GM18858 (cell line): ENCODE measurements around the gene DZIP3.
"Not testable (repeated sequence)": the region's sequence is repeated elsewhere in the genome, so short reads cannot be mapped to it uniquely, and the experiment has no call there.

Experiments used
- ATAC-seq: cut with Tn5 transposase; IDR thresholded peaks from one replicate; pipeline ENCODE4 v1.9.1; 2021; ENCODE audit not compliant: unreplicated experiment

The DZIP3 gene

DNA sequence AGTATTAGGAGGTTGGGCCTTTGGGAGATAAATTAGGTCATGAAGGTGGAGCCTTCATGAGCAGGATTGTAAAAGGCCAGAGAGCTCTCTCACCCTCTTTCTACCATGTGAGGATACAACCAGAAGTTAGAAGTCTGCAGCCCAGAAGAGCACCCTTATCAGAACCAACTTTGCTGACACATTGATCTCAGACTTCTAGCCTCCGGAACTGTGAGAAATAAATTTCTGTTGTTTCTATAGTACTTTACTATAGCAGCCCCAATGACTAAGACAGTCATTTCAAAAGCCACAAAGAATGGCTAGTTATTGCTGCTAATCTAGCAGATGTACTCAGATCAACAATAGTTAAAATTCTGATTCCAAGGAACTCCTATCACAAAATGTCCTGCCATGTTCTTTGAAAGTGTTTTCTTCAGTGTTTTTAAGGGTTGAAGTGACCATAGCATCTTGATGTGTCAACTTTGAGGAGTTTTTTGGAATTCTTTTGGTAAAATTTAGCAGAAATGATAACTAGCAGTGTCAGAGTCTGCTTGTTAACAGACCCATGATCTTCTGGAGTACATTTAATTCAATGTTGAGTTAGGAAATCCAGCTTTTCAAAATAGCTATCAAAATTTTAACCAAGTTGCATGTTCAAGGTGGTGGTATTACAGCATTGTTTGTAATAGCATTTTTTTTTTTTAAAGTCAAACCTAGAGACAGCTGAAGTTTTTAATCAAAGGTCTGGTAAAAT is 10.3 kb downstream of the DZIP3 start:
- ATAC-seq: peak; percentile 31

DNA sequence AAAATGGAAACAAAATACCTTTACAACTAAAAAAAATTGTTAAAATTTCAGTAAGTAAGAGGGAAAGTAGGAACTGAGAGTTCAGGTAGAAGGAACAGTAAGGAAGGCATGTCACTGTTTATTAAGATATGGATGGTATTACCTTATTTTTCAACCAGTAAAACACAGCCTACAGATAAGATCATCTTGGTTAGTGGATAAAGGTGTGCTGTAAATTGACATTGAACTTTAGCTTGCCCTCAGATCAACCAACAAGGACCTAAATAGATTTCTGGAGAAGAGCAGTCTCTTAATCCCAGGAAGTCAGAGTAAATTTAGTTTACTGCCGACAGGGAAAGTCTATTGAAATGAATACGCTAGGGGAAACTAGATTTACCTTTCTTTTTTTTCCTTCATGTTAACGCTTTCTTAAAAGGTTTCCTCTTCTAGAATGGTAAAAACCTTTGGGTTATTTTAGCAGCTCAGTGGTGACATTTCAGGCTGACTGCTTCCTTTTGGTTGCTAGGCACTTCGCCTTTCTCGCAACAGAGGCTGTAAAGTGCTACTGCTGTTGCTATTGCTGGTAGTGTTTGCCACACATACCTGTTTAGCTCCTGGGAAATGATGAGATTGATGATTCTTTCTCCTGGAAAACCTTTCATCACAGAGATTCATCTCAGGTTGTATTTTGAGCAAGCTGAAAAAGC is 12.9 kb downstream of the DZIP3 start:
- ATAC-seq: peak; percentile 69

DNA sequence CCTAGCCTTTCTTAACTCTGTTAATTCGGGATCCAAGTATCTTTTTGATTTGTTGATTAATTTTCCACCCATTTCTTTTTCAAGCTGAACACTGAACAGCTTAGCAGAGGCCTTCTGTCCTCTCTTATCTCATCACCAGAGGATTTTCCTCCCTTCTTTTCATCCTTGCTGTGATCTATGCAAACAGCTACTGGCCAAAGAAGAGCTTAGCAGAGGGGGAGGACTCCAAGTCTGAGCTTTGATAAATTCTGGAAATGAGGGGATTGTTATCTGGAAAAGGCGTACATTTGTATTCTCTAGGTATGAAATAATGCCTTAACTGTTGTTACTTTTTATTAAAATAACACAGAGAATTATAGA is 13.4 kb downstream of the DZIP3 start:
- no peak for ATAC-seq

DNA sequence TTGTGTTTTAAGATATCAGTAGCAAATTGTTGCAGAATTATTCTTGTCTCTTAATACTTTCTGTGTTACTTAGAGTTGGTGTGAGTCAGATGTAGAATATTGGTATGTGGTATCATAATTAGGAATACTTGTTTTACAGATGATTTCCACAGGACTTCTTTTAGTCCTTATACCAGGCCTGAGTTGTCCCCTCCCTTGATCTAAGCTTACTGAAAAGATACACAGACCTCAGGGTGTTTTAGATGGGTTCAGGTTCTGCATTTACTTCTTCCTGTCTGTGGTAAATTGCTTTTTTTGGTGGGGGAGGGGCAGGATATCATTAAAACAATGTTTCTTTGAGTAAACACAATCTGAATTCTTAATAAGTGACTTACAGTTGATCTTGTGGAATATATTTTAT is 14.2 kb downstream of the DZIP3 start:
- ATAC-seq: no peak

DNA sequence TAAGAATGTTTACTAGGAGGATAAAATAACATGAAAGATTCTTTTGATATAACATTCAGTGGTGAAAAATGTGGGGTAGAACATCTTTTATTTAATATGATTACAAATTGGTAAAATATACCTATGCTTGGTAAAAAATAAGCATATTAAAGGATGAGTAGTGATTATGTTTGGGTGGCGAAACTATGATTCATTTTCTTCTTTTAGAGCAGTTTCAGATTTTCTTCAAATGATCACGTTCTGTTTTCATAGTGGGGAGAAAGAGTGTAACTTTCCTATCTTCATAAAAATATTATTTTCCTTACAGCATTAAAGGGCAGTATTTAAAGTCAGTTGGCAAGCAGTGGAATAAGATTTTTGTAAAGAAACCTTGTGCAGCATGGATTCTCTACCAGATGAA is 15.5 kb downstream of the DZIP3 start:
- no peak for ATAC-seq

DNA sequence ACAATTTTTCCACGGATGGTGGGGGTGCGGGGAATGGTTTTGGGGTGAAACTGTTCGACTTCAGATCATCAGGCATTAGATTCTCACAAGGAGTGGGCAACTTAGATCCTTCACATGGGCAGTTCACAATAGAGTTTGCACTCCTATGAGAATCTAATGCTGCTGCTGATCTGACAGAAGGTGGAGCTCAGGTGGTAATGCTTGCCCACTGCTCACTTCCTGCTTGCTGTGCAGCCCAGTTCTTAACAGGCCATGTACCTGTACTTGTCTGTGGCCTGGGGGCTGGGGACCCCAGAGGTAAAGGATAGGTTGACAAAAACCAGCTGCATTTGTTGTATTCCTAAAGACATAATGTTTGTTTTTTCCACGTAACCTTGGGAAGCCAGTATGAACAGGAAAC is 16.0 kb downstream of the DZIP3 start:
- ATAC-seq: no peak

DNA sequence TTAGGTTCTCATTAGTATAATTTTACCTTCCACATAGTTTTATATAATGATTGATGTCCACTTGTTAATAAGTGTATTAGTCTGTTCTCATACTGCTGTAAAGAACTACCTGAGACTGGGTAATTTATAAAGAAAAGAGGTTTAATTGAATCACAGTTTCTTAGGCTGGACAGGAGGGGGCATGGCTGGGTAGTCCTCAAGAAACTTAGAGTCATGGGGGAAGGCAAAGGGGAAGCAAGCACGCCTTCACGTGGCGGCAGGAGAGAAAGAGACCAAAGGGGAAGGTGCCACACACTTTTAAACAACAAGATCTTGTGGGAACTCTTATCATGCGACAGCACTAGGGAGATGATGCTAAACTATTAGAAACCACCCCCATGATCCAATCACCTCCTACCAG is 19.2 kb downstream of the DZIP3 start:
- ATAC-seq: no peak

DNA sequence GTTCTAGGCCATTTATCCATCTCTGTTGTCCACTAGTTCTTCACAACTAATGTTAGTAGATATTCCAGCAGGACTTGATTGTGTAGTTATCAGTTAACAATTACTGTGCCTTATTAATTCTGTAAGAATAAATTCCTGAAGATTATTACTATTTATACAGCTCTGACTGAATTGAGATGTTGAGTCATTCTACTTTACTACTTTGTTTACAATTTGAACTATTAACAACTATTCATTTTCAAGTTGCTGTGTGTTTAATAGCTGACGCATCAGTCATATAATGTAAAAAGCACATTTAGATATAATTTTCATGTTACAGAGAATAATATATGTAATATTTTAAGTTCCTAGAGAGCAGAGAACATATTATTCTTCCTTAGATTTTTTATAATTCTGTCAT is 21.1 kb downstream of the DZIP3 start:
- ATAC-seq: no peak

DNA sequence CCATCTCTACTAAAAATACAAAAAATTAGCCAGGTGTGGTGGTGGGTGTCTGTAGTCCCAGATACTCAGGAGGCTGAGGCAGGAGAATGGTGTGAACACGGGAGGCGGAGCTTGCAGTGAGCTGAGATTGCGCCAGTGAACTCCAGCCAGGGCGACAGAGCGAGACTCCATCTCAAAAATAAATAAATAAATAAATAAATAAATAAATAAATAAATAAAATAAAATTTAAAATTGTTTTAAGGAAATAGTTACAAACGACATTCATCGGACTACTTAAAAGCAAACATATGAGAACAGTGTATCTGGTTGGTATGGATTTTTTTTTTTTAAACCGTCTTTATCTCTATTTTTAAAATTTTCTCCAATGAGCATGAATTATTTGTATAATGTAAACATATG is 26.6 kb downstream of the DZIP3 start:
- ATAC-seq: not testable (repeated sequence)

DNA sequence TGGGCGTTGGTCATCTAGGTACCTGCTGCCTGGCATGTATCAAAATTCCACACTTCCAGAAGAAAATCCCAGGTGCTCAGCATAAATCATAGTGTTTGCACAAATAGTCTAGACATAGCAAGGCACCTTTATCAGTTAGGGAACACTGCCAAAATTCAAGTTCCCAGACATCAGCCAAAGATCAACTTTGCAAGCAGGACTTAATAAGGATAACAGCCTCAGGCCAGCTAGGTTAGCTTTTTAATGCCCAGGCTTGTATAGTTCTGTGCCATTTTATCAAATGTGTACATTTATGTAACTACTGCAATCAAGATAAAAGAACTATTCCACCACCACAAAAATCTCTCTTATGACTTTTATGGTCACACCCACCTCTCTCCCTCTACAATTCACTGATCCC is 30.7 kb downstream of the DZIP3 start:
- no peak for ATAC-seq

DNA sequence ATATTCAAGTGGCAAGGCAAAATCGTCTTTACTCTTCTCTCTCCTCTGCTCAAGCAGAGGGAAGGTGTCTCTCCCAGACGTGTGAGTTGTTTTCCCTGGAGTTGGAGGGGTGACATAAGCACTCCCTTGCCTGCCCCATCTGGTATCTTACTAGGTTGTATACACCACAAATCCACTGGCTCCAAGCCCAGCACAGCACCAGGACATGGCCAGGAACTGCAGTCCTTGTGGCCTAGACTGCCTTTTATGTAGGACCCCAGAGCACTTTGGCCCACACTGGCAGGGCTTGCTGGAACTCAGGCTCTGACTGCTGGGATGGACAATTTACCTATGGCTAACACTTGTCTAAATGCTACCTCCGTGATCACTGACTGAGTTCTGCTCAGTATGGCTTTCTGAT is 34.0 kb downstream of the DZIP3 start:
- no peak for ATAC-seq

DNA sequence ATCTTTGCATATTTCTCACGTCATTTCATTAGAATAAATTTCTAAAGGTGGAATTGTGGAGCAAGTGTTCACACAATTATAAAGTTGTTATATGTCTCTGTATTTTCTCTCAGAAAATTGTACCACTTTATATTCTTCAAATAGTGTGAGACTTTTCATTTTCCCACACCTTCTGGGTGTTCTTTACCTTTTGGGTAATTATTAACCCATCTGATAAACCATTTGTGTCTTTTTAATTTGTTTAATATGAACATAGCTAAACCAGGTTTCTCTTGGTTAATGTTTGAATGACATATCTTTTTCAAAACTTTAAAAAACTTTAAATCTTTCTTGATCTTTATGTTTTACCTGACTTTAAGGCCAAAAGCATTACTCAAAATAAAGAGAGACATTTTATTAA is 40.5 kb downstream of the DZIP3 start:
- ATAC-seq: no peak

DNA sequence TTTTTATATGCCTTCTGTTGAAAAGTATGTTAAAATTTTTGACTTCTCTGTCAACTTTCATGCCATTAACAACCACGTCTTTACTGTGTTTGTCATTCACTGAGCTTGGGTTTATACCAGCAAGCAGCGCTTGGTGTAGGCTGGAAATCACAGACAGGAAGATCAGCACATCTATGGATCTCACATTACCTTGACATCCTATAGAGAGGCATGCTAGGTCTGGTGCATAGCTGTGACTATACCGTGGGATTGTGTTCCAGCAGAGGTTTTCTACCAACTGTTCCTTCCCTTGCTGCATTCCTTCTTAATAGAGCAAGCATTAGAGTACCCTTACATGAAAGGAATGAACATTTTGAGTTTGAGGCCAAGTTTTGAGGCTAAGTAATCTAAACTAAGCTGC is 53.0 kb downstream of the DZIP3 start:
- ATAC-seq: no peak

DNA sequence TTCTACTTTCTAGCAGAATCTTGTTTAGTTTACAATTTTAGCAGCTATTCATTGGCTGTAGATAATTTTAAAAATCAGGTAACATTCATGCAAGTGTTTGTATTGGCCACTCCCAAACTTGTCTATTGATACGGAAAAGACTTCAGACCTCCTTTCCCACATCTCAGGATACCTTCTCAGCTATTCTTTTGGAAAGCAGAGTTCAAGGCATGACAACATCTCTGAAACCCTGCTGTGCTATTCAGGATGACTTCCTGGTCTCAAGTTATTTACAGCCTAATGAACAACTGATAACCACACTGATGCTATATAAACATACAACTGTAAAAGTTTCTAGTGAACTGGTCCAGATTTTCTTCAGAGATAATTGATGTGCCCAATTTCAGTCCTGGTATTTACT is 55.8 kb downstream of the DZIP3 start:
- no peak for ATAC-seq

DNA sequence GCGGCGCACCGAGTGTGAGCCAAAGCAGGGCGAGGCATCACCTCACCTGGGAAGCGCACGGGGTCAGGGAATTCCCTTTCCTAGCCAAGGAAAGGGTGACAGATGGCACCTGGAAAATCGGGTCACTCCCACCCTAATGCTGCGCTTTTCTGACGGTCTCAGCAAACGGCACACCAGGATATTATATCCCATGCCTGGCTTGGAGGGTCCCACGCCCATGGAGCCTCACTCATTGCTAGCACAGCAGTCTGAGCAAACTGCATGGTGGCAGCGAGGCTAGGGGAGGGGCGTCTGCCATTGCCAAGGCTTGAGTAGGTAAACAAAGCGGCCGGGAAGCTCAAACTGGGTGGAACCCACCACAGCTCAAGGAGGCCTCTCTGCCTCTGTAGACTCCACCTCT is 66.1 kb downstream of the DZIP3 start:
- not testable (repeated sequence) for ATAC-seq

DNA sequence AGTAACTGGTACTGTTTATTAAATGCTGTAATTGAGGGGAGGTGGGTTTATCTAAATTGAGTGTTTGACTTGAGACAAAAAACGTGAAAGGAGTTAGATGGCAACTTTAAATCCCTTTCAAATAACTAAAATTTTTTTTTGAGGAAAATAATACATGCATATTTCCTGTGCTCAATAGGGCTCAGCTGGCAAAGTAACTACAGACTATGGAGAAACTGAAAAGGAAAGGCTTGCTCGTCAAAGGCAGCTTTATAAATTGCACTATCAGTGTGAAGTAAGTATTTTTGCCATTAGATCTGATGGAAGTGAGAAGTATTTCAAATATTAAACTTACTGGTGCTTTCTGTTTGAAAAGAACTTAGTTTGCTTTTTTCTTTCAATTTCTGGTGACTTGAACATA is 72.2 kb downstream of the DZIP3 start:
- ATAC-seq: no peak

DNA sequence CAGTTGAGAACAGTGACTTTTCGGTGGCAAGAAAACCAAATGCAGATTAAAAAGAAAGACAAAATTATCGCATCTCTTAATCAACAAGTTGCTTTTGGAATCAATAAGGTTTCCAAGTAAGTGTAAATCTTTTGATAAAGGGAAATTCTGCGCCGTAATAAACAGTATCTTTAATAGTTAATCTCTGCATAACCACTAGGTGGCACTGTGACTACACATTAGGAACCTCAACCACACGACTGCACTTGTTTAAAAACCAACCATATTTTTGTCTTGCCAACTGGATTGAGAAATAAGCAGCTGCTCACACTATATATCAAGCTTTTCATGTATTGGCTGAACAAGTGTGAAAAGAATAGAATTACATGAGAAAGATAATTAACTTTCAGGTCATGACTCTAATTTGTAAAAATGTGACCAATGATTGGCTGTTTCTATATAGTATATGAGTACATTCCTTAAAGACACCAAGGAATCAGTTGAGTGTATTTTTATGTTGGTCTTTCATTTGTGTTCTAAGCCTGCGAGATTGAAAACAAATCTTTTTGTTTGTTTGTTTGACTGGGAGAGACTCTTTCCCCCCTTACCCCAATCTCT is 72.7 kb downstream of the DZIP3 start:
- peak; percentile 89 for ATAC-seq

DNA sequence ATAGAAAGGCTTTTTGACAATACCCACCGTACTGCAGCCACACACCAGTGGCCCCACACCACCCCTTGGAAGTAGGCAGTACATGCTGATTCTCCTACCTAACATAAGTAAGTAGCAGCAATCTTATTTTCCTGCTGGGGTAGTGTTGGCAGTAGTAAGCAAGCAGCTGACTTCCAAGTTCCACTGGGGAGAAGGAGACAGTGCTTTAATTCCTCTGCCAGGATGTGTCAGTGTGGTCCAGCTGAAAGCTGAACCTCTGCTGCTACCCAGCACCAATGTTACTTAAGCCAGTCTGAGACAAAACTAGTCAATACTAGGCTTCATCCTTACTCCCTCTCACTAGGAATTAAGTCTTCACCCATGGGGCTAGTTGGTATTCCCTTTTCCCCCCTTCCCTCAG is 74.7 kb downstream of the DZIP3 start:
- no peak for ATAC-seq

DNA sequence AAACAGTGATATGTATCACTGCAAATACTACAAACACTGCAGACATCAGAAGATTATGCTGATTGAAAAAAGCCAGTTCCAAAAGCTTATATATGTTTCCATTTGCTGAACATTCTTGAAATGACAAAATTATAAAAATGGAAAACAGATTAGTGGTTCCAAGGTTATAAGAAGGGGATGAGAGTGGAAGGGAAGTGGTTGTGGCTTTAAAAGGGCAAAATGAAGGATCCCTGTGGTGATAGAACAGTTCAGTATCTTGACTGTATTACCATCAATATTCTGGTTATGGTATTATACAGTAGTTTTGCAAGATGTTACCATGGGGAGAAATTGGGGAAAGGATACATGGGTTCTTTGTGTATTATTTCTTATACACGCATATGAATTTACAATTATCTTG is 77.8 kb downstream of the DZIP3 start:
- no peak for ATAC-seq

DNA sequence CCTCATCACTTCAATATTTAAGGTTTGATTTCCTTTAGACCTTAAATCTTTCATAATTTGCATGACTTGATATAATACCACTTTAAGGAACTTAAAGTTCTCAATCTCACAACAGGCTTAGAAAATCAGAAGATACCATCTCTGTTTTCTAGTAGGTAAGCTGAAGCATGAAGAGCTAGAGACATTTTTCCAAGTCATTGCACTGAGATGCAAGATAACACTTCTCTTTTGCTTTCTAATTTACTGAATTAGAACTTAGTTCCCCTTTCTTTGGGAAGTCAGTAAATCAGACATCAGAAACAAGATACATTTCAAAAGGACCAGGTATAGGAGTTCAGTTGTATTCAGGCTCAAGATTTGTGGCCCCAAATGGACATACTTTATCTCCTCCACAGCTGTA is 79.7 kb downstream of the DZIP3 start:
- ATAC-seq: peak; percentile 53

DNA sequence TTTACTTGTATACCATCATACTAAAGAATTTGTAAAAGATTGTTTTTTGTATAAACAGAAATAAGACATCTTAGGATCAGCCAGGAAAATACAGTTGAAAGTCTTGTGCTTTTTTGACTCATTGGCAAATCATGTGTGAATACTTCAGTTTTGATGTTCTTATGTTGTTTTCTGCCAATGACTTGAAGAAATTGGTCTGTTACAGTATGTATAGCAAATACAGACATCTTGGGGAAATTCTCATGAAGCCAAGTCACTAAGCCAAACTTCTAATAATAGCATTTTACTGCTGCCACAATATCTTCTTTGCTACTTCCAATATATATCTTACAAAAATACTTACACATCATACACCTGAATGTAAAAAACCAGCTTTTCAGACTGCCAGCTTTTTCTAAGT is 83.2 kb downstream of the DZIP3 start:
- no peak for ATAC-seq

DNA sequence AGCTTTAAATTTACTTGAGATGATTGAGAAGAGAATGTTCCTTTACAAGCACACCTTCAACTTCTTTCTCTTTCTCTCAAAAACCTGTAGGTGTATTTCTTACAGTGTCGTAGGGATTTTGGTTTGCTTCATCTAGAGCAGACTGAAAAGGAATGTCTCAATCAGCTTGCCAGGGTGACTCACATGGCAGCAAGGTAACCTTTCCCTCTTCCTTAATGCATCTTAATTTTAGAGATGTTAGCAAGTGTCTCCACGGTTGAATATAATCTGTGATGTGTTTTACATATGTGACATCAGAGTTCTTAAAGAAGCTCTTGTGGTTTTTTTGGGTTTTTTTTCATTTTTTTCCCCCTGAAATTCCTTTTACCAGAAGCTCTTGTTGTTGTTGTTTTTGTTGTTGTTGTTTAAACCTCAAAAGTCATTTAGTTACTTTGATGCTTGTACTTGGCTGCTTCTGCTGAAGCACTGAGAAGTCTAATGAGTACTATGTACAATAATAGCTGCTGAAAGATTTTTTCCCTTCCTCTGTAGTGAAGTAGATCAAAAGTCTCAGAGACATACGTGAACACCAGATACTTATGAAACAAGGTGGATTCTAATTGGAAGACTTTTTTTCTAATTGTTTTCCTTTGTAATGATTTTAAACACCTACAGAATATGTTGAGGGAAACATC is 84.6 kb downstream of the DZIP3 start:
- ATAC-seq: peak; percentile 39
